GM18505 (cell line): ENCODE results near the gene MSH2.
"Not testable (repeated sequence)": the region's sequence is repeated elsewhere in the genome, so short reads cannot be mapped to it uniquely, and the experiment has no call there.

Source experiments
- ATAC-seq: cut with Tn5 transposase; IDR thresholded peaks from one replicate; pipeline ENCODE4 v1.9.1; 2021; ENCODE audit not compliant: unreplicated experiment
- POLR2A ChIP-seq: IDR thresholded peaks from 4 replicates; pipeline ENCODE4 v1.6.1; 2011; ENCODE audit warnings: borderline replicate concordance; ENCODE audit not compliant: insufficient read depth, insufficient read length; ENCODE audit errors: extremely low read depth

MSH2 gene

GRCh38 chr2:47437287-47437686 lies 34.3 kb downstream of the MSH2 start:
- TF ChIP-seq POLR2A: no peak
- no peak for ATAC-seq

DNA sequence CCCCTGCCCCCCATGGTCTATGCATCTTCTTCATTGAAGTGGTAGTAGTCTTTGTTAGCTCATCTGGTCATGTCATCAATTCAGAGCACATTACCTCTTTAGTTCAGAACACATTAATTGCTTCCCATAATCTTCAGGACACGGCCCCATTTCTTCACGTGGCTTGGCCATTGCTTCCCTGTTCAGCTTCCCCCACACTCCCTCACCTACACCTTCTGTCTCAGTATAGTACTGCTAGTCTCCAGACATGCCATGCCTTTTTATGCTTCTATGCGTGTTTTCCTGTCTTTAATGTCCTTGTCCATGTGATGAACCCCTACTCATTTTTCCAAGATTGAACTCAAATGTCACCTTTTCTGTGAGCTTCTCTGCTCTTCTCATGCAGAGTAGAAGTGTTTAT lies 35.1 kb downstream of the MSH2 start:
- no peak for ATAC-seq
- TF ChIP-seq POLR2A: no peak

- no peak for ATAC-seq
- no peak for TF ChIP-seq POLR2A
These were observed 35.8 kb downstream of the MSH2 start for GRCh38 chr2:47438783-47439182.

DNA sequence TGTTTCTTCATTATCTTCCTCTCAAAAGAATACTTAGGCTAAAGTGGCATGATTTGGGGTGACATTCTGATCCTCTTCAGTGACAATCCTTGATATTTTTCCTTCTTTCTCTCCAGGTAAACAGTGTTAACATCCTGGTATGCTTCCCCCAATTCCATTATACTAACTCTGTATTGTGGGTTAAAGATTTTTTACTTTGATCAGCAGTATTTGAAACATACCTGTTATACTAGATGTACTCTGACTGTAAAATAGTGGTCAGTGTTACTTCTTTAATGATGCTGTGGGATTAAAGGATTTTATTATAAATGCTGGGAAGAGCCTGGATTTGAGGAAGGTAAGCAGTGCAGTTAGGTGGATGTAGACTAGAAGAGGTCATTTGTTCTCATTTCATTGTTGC lies 48.8 kb downstream of the MSH2 start:
- no peak for TF ChIP-seq POLR2A

GRCh38 chr2:47452761-47453160 lies 49.8 kb downstream of the MSH2 start:
- ATAC-seq: no peak

More for the DNA sequence above, 48.8 kb downstream of the MSH2 start:
- ATAC-seq: no peak

DNA sequence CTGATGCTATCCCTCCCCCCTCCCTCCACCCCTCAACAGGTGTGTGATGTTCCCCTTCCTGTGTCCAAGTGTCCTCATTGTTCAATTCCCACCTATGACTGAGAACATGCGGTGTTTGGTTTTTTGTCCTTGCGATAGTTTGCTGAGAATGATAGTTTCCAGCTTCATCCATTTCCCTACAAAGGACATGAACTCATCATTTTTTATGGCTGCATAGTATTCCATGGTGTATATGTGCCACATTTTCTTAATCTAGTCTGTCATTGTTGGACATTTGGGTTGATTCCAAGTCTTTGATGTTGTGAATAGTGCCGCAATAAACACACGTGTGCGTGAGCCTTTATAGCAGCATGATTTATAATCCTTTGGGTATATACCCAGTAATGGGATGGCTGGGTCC lies 51.9 kb downstream of the MSH2 start:
- ATAC-seq: not testable (repeated sequence)

More at GRCh38 chr2:47452761-47453160, 49.8 kb downstream of the MSH2 start:
- no peak for TF ChIP-seq POLR2A

GRCh38 chr2:47455411-47455810 lies 52.5 kb downstream of the MSH2 start:
- no peak for TF ChIP-seq POLR2A
- no peak for ATAC-seq

GRCh38 chr2:47456851-47457250 lies 53.9 kb downstream of the MSH2 start:
- TF ChIP-seq POLR2A: no peak

GRCh38 chr2:47457268-47457667 lies 54.3 kb downstream of the MSH2 start:
- no peak for ATAC-seq
- no peak for TF ChIP-seq POLR2A

More at GRCh38 chr2:47456851-47457250, 53.9 kb downstream of the MSH2 start:
- no peak for ATAC-seq

GRCh38 chr2:47459021-47459420 lies 56.1 kb downstream of the MSH2 start:
- ATAC-seq: no peak

GRCh38 chr2:47460766-47461165 lies 57.8 kb downstream of the MSH2 start:
- TF ChIP-seq POLR2A: no peak
- ATAC-seq: no peak

More at GRCh38 chr2:47459021-47459420, 56.1 kb downstream of the MSH2 start:
- TF ChIP-seq POLR2A: no peak

DNA sequence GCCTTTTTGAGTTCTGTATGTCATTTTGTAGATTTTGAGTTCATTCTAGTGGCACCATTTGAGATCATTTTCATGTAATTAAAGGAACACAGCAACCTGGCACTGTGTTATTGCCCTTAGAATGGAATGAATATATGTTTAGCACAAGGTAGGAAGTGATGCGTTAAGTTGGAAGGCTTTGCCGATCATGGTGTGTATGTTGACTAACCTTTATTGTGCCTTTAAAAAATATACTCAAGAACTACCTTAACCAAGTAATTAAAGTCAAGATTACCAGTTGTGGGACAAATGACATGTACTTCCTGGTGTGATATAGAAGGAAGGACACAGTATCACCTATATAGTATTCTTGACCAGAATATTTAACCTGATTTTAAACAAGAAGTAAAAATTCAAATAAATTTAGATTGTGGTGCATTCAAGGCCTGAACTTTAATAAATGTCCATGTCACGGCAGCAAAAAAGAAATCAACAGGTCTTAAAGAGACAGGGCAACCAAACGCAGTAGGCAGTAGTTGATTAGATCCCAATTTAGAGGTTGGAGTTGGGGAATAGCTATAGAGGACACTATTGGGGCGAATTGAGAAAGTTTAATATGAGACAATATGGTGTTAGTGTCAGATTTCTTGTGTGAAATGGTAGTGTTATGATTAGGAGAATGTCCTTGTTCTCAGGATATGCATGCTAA lies 68.6 kb downstream of the MSH2 start:
- no peak for ATAC-seq

GRCh38 chr2:47479863-47480262 lies 76.9 kb downstream of the MSH2 start:
- no peak for ATAC-seq
- no peak for TF ChIP-seq POLR2A

More for the DNA sequence above, 68.6 kb downstream of the MSH2 start:
- TF ChIP-seq POLR2A: no peak

DNA sequence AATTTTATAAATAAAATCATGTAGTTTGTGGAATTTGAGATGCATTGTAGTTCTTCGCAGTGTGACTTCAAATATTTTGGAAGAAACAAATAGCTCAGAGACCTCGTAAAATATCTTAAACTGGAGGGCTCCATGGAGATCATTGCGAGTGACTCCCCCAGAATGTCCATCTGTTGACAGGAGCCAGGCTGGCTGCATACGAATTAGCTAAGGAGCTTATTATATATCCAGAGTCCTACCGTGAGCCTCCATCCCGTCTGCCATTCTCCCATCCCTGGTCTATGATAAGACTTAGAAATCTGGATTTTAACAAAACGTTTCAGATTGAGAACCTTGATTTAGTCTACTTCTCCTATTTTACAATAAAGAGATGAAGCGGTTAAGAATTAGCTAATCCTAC lies 80.2 kb downstream of the MSH2 start:
- TF ChIP-seq POLR2A: no peak
- no peak for ATAC-seq

- ATAC-seq: no peak
- TF ChIP-seq POLR2A: no peak
These were observed 81.4 kb downstream of the MSH2 start for GRCh38 chr2:47484396-47484795.
